ENCODE results near the gene ARL10.

ARL10 gene

DNA sequence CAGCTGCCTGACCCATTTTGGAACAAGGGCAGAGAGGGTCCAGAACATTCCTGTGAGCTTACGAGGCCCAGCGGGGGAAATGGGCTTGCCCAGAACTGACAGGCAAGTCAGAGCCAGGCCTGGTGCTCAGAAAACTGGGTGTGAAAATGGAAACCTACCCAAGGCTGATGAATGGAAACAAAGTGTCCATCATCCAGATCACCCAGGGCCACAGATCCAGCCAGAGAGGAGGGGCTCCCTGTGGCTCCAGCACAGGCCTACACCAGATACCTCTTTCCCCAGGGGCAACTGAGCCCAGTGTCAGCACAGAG lies 47.9 kb downstream of the ARL10 start:
- DNase-seq, result no peak

DNA sequence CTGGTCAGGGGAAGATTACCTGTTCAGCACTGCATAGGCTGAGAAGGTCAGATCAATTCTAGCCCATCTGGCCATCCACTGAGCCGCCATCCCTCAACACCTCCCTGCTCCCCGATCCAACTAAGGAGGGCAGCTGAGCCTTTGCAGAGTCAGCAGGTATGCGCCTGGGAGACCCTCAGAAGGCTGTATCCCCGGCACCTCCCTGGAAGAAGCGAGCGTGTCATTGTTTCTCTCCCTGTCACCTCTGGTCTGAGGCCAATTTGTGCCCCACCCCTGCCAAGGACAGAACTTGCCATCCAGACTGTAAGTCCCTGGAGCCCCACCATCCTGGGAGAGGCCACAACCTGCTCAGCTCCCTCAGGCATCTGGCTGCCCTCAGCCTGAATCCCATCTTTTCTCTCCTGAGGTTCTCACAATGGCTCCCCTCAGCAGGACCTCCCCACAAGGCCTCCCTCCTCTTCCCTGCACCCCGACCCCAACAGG lies 48.5 kb downstream of the ARL10 start:
- DNase-seq, result no peak

DNA sequence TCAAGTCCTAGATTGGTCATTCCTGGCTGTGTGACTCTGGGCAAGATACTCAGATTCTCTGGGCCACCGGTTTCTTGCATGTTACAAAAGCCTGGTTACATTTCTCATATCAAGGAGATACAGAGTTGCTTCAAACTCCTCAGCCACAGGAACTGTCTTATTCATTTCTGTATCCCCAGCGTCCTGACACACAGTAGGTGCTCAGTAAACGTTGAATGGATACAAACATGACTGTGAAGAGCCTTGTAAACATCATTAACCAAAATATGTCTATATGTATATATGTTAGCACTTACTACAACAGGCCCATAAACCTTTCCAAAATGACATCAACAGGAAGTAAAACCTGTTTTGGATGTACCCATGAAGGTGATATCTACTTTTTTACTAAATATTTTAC lies 49.4 kb downstream of the ARL10 start:
- no peak for DNase-seq

DNA sequence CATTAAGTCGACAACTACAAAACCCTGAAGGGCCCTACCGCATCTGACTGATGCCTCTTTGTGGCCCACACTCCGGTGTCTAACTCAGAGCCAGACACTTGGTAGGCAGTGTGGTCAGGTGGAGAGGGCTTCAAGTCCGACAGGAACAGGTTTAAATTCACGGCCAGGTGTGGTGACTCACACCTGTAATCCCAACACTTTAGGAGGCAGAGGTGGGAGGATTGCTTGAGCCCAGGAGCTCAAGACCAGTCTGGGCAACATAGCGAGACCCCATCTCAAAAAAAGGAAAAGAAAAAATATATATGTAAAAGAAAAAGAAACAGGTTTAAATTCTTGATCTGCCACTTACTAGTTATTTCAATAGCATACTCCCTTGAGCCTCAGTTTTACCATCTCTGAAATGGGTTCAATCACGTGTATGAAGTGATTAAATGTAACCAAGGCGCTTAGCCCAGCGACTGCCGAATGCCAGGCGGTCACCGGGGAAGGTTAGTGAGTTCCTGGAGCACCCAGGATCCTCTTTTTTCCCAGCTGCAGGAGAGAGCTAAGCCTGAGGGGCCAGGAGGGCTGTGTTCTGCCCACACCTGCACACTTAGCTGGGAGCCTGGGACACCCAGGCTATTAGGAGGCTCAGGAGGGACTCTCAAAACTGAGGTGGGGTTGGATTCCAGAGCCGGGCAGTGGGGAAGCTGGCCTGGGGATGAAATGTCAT lies 50.1 kb downstream of the ARL10 start:
- no peak for DNase-seq

DNA sequence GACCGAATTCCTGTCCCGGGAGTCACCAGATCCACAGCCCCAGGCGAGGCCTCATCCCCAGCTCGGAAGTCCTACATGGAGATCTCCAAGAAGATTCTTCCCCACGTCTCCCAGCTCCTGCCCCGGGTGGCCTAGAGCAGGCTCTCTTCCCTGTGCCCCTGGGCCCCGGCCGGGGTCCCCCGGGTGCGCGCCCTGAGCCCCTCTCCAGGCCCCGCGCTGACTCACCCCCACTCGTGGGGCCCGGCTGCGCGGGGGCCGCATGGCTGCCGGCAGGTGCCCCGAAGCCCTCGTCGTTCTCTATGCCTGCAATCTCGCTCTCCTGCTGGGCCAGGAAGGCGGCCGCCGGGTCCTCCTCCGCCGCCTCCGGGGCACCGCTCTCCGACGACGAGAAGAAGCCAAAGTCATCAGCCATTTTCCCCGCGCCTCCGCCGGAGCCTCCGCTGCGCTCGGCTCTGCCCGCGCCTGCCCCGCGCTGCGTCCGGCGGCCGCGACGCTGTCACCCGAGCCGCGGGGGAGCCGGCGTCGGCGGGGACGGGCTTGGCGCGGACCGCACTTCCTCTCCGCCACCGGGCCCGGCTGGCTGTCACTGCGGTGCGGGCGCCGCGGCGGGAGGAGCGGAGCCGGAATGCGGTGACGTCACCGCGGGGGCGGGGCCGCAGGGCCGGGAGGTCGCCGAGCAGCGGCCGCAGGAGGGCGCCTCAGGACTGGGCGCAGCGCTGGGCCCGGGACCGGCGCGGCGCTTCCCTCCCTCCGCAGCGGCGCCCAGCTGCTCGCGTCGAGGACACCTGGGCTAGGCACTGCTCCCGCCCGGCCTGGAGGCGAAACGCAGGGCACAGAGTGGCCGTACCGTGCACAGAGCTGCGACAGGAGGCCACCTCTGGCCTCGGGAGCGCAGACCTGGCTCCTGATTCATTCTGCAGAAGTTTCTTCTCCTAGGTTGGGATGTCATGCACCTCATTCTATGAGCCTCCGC lies 51.0 kb downstream of the ARL10 start, which contains the start of gene CLTB:
CLTB (minus strand) TSS at position 588 of the 973 bp plus-strand sequence; CDS start at position 412, 176 bp downstream.
- DNase-seq, result peak; percentile 90

DNA sequence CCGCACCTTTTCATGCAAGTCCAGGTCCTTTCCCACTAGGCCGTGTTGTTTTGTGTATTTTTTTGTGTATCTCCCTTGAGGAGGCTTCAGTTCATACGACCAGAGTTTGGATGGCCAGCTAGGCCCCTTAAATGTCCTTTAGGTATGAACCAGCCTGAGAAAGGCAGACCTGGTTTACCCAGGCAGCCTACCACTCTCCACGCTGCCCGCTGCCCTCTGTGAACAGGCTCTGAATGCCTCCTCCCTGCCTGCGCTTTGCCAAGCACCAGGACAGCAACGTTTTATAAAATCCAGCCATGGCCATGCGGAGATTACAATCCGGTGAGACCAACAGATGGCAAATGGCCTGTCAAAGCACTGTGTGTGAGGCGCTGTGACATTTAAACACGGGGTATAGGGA lies 51.7 kb downstream of the ARL10 start:
- no peak for DNase-seq

DNA sequence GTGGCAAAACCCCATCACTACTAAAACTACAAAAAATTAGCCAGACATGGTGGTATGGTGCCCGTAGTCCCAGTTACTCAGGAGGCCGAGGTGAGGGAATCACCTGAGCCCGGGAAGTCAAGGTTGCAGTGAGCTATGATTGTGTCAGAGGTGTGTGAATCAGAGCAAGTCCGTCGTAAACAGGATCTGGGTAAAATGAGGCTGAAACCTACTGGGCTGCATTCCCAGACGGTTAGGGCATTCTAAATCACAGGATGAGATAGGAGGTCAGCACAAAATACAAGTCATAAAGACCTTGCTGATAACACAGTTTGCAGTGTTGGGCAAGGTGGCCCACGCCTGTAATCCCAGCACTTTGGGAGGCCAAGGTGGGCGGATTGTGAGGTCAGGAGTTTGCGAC lies 53.0 kb downstream of the ARL10 start:
- no peak for DNase-seq

DNA sequence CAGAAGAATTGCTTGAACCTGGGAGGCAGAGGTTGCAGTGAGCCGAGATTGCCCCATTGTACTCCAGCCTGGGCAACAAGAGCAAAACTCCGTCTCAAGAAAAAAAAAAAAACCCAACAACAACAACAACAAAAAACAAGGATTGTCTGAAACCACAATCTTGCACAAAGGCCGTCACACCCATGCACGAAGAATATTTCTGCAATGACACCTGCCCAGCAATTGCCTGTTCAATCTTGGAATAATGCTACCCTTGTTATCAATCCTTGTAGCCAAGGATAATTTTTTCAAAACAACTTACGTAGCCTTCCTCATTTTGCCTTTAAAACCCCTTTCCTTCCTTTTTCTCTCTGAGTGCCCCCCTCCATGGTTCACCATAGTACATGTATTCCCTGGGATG lies 54.8 kb downstream of the ARL10 start:
- DNase-seq, result no peak

DNA sequence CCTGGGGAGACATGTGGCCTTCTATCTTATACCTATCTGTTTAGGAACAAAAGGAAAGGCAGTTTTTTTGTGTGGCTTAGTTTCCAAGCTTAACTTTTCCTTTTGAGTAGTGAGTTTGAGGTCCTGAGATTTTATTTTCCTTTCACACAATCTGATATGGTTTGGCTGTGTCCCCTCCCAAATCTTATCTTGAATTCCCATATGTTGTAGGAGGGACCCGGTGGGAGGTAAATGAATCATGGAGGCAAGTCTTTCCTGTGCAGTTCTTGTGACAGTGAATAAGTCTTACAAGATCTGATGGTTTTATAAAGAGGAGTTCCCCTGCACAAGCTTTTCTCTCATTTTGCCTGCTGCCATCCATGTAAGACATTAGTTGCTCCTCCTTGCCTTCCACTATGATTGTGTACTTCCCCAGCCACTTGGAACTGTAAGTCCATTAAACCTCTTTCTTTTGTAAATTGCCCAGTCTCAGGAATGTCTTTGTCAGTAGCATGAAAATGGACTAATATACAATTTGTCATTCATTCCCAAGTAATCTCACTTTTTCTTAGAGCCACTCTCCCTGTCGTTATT lies 55.8 kb downstream of the ARL10 start:
- DNase-seq, result no peak

DNA sequence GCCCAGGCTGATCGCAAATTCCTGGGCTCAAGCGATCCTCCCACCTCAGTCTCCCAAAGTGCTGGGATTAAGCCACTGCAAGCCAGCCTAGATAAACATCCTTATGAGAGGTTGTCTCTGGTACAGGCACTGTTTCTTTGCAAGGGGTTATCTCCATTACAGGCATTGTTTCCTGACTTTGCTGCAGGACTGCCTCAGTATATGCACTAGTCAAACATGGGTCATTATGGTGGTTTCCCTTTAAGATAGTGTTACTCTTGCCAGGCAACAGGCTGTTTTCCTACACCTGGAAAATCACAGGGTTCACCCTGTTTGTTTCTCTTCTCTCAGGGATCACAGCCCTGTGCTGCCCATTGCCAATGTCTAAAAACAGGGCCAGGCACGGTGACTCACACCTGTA lies 58.9 kb downstream of the ARL10 start:
- DNase-seq, result no peak

DNA sequence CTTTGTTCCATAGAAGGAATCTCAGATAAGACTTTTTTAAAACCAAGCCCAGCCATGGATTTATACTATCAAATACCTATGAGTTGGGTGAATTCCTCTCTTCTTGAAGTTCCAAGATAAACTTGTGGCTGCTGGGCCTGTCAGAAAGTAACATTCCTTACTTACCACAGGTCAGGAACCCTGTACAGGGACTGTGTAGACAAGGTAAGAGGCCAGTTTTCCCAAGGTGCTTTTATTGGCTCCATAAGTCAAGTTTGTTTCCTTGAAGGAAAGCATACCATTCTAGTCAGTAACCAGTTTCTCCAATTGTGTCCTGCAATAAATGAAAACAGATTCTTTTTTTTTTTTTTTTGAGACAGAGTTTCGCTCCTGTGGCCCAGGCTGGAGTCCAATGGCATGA lies 59.9 kb downstream of the ARL10 start:
- no peak for DNase-seq

DNA sequence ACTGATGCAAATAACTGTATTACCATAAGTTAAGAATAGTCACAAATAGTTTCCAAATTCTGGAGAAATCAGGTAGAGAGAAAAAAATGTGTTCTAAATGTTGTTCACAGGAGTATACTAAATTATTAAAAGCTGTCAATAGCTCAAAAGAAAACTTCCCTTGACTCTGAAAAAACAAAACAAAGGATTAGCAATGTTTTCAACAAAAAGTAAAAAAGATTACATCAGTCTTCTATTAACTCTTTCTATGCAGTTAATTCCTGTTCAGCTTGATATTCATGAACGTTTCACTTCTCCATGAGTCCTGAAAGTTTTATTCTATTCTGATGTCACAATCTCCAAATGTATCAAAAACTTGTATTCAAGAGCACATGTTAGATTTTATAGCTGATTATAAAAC lies 60.5 kb downstream of the ARL10 start:
- DNase-seq, result no peak

DNA sequence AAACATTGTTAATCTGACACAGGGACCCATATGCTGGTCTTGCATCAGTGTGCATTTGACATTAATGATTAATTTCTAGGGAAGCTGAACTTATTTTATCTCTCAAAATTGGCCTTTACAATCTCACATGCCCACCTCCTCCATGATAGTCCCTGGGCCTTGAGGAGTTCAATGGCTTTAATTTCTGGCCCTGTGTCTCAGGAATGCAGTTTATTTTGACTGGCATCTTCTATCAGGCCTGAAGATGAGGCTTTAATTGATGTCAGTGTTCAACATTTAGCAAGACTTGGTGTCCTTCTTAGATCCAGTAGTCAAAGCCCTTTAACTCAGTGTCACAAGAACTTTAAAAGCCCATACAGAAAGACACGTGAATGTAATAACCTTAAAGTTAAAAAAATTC lies 61.6 kb downstream of the ARL10 start:
- no peak for DNase-seq

DNA sequence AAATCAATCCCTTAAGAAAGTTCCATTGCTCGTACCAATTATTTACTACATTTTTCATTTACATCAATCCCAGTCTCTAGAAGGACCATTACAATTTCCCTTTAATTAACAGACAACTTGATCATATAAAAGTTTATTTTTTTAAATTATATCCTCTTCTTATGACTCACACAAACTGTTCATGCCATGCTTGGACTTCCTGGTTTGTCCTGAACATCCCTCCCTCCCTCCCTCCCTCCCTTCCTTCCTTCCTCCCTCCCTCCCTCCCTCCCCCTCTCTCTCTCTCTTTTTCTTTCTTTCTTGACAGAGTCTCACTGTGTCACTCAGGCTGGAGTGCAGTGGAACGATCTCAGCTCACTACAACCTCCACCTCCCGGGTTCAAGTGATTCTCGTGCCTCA lies 62.7 kb downstream of the ARL10 start:
- no peak for DNase-seq

DNA sequence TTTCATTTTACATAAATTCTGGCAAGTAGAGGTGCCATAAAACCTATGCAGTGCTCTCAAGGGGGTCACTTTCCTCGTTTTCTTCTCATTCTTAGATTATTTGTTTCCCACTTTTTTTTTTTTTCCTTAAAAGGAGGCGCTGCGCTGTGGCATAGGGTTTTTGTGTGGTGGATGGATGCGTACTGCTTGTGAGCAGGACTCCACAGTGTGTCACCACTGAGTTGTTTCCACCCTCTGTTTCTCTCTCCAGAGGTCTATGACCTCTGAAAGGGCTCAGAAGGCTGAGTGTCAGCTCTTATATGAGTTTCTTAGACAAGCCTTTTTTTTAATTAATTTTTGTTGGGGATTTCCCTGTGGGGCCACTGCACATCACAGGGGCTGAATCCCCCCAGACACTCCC lies 64.7 kb downstream of the ARL10 start:
- DNase-seq, result no peak
